Testis (tissue), 2 donors: ENCODE measurements around the gene MYH14.

Experiments used
- POLR2A ChIP-seq: fragments of 450-650 bp; IDR thresholded peaks from one replicate; pipeline ENCODE4 v1.6.1; 2017; ENCODE audit warnings: antibody characterized with exemption, mild to moderate bottlenecking, moderate library complexity
- TF ChIP-seq, protein P1 (sequence below), 3 experiments: fragments of 450-650 bp in 2 of 3; fragments of 200-600 bp in 1 of 3; sonication (generic) in 1 of 3; IDR thresholded peaks; one replicate each; pipeline ENCODE4 v1.5.1; 2016 to 2019; ENCODE audit warnings: antibody characterized with exemption in 3 of 3, mild to moderate bottlenecking in 2 of 3, moderate library complexity in 1 of 3

DNA sequence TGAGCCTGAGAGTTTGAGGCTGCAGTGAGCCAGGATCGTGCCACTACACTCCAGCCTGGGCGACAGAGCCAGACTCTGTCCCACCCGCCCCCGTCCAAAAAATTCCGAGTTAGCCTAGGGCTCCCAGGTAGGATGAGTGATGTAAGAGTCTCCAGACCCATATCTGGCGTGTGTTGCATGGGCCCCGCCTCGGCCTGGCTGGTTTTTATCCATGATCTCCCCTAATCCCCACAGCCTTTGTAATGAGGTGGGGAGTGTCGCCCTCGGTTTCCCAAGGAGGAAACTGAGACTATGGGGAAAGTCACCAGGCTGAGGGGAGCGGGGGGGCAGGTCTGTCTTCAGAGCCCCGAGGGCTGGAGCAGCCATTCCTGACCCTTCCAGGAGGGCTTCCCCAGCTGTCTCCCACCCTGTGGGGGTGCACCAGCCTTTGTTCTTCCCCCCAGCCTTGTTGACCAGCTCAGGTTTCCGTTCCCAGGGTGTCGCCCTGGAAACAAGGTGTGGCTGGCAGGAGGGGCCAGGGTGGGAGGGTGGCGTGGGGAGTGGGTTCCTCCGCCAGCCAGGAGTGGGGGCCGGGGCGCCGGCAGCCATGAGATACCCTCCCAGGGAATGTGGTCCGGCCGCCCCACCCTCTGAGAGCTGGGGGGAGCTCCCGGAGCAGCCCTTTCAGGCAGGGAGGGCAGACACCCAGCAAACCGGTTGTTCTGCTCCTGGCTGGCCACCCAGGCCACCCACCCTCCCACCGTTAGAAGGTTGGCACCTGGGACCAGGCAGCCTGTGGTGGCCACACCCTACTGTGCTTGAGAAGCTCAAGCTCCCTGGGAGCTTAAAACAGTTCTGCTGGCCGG lies 11.5 kb downstream of the MYH14 start:
- TF ChIP-seq POLR2A = no peak
- TF ChIP-seq, protein P1, sequence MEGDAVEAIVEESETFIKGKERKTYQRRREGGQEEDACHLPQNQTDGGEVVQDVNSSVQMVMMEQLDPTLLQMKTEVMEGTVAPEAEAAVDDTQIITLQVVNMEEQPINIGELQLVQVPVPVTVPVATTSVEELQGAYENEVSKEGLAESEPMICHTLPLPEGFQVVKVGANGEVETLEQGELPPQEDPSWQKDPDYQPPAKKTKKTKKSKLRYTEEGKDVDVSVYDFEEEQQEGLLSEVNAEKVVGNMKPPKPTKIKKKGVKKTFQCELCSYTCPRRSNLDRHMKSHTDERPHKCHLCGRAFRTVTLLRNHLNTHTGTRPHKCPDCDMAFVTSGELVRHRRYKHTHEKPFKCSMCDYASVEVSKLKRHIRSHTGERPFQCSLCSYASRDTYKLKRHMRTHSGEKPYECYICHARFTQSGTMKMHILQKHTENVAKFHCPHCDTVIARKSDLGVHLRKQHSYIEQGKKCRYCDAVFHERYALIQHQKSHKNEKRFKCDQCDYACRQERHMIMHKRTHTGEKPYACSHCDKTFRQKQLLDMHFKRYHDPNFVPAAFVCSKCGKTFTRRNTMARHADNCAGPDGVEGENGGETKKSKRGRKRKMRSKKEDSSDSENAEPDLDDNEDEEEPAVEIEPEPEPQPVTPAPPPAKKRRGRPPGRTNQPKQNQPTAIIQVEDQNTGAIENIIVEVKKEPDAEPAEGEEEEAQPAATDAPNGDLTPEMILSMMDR (IDR thresholded peaks at IDR 0.05) = no peak
